Muscle of leg (tissue), 11 donors: ENCODE measurements around the gene SGCG. TPM values are rescaled to one million over a fixed set of nuclear protein-coding genes. Genes with fewer than 3 reads are reported as not detected.
A peak's percentile ranks its signal among the peaks of the same experiment; 100 is the strongest.

Experiments used
- DNase-seq: peaks from one replicate; pipeline ENCODE4 v3.0.0; 2013
- H3K27ac ChIP-seq: one replicate; pipeline ENCODE4 v1.5.1; 2013; ENCODE audit warnings: mild to moderate bottlenecking, low read length, control low read depth
- H3K27me3 ChIP-seq: one replicate; pipeline ENCODE4 v1.6.1; 2013; ENCODE audit warnings: low read length; ENCODE audit not compliant: control insufficient read depth, insufficient read depth
- H3K36me3 ChIP-seq: one replicate; pipeline ENCODE4 v1.6.1; 2013; ENCODE audit warnings: low read length; ENCODE audit not compliant: control insufficient read depth, insufficient read depth
- H3K4me1 ChIP-seq: one replicate; pipeline ENCODE4 v1.6.1; 2013; ENCODE audit warnings: low read length; ENCODE audit not compliant: control insufficient read depth, insufficient read depth
- H3K4me3 ChIP-seq: one replicate; pipeline ENCODE4 v1.5.1; 2013; ENCODE audit warnings: low read length, control low read depth
- H3K9me3 ChIP-seq: replicated peaks from 2 replicates; pipeline ENCODE4 v1.6.1; 2013; ENCODE audit warnings: low read depth, low read length; ENCODE audit not compliant: control insufficient read depth
- WGBS: methylation state at CpG from one replicate; pipeline ENCODE4 v1.1.5; 2013; ENCODE audit warnings: missing lambda C conversion rate; ENCODE audit not compliant: insufficient coverage; 5-methylcytosine and 5-hydroxymethylcytosine counted together
- polyA plus RNA-seq, 8 donors: library from polyadenylated mRNA; unstranded; fragments of 120-200 nt; gene quantifications; one replicate each; pipeline versions ENCODE4 v1.2.1 to v1.2.3, GENCODE V29; 2013; ENCODE audit warnings: inconsistent platforms in 1 of 8, low replicate concordance in 1 of 8; ENCODE audit not compliant: insufficient read length in 8 of 8, insufficient read depth in 1 of 8
- total RNA-seq: library from RNA; stranded (reverse); fragments of 120-200 nt; gene quantifications from one replicate; pipeline ENCODE4 v1.2.4, GENCODE V29; 2013

The SGCG gene
- total and polyA plus RNA-seq, 9 donors, result 39.7 to 68.0 (median 52.5) TPM

DNA sequence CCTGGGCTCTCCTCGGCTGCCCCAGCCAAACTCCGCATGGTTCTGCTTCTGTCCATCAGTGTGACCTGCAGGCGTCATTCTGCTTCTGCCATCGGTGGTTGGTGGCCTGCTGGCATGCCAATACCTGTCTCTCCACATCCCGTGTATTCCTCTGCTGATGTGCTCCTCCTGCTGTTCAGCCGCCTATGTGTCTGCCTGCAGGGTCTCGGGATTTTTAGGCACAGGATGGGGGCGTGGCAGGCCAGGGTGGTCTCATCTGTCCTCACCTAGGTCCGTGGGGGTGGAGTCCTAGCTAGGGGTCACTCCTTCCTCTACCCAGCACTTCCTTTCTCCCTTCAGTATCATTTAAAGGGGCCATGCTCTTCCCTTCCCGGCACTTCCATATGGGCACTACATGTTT lies 33.0 kb upstream of the SGCG start:
- Histone ChIP-seq H3K4me1 (no peaks in the 10 kb centered on the region), H3K27ac (no peak overlapping the region), H3K4me3 (no peak overlapping the region), H3K36me3 (no peaks in the 10 kb centered on the region), H3K9me3 (no peaks in the 10 kb centered on the region), H3K27me3 (no peaks in the 10 kb centered on the region)
- no peak for DNase-seq
- 61% methylated on average over 9 of the region's 10 CpGs for WGBS

DNA sequence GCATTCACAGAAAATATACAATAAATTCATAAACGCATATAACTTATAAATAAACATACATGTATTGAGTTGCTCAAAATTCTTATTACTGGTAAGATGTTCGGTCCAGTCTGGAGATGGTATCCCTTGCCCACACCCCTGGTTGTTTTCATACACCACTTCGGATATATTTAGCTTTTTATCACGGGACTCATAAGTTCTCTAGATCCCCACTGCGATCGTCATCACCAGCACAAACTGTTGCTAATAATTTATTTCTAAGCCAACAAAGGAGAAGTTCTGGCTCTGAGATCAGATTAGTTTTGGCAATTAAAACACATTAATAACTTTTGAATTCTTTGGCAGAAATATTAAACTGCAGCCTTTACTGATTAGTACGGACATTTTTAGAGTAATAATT lies 23.0 kb upstream of the SGCG start:
- 70% methylated on average over 2 of the region's 7 CpGs for WGBS
- Histone ChIP-seq H3K4me3 (no peak overlapping the region), H3K4me1 (peaks cover 8% of the 10 kb centered on the region), H3K9me3 (no peaks in the 10 kb centered on the region), H3K36me3 (no peaks in the 10 kb centered on the region), H3K27ac (no peak overlapping the region), H3K27me3 (peaks cover 19% of the 10 kb centered on the region)
- DNase-seq, result no peak

DNA sequence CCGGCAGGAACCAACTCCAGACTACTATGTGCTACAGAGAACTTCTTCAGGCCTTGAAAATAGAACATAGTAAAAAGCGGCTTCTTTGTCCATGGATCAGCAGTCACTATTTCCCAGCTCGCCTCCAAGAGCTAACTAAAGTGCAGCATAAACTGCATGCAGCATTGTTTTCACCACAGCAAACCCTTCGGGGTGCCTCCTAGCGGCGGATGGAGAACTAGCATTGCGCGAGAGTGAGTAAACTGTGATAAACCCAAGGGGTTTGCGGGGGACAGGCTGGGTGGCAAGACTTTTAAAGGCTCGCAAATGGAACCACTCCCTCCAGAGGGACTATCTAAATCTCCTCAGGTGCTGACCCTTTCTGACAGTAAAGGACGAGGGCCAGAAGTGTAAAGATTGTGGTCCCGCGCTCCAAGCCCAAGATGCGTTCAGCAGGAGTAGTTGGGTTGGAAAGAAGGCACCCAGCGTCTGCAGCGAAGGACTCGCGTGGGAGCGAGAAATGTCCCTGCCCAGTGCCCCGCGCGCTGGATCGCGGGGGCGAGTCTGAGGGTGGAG lies 21.5 kb upstream of the SGCG start:
- Histone ChIP-seq H3K4me1 (peaks cover 8% of the 10 kb centered on the region), H3K4me3 (peak overlapping the region; percentile 47), H3K36me3 (no peaks in the 10 kb centered on the region), H3K27ac (no peak overlapping the region), H3K27me3 (peaks cover 19% of the 10 kb centered on the region), H3K9me3 (no peaks in the 10 kb centered on the region)
- 9% methylated on average over 21 of the region's 25 CpGs for WGBS
- peak; percentile 54 for DNase-seq

DNA sequence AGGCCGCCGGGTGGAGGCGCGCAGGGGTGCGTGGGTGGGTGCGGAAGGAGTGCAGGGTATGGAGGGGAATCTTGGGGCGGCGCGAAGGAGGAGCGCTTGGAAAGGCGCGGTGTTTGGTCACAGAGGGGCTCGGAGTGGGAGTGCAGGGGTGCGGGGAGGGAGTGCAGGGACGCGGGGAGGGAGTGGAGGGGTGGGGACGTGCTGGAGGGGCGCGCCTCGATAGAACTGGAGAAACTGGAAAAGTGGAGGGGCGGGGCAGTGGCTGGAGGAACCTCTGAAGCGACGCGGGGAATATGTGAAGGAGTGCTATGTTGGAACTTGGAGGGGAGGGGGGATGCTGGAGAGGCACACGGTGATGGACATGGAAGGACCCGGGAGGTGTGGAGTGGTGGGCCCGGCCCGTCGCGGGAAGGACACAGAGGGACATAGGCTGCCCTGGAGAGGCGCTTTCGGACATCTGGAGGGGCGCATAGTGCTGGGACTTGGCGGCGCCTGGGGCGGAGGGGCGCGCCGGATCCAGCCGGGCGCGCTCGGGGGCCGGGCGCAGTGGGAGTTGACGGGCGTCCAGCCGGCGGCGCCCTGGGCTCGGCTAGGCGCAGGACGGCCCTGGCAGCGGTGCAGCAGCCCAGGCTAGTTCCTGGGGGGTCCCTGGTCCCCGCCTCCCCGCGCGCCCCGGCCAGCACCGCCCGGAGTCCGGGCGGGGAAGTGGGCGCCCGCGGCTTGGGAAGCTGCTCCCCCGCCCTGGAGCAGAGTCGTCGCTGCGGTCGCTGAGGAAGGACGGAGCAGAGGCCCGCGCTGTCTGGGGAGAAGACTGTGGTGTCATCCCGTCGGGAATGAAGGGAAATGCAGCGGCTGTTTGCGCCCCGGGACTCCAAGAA lies 20.8 kb upstream of the SGCG start:
- Histone ChIP-seq H3K27ac (no peak overlapping the region), H3K4me1 (peaks cover 8% of the 10 kb centered on the region), H3K4me3 (peak overlapping the region; percentile 47), H3K27me3 (peaks cover 19% of the 10 kb centered on the region), H3K36me3 (no peaks in the 10 kb centered on the region), H3K9me3 (no peaks in the 10 kb centered on the region)
- peak; percentile 17 for DNase-seq
- WGBS, result under 1% methylated on average over 79 of the region's 79 CpGs

DNA sequence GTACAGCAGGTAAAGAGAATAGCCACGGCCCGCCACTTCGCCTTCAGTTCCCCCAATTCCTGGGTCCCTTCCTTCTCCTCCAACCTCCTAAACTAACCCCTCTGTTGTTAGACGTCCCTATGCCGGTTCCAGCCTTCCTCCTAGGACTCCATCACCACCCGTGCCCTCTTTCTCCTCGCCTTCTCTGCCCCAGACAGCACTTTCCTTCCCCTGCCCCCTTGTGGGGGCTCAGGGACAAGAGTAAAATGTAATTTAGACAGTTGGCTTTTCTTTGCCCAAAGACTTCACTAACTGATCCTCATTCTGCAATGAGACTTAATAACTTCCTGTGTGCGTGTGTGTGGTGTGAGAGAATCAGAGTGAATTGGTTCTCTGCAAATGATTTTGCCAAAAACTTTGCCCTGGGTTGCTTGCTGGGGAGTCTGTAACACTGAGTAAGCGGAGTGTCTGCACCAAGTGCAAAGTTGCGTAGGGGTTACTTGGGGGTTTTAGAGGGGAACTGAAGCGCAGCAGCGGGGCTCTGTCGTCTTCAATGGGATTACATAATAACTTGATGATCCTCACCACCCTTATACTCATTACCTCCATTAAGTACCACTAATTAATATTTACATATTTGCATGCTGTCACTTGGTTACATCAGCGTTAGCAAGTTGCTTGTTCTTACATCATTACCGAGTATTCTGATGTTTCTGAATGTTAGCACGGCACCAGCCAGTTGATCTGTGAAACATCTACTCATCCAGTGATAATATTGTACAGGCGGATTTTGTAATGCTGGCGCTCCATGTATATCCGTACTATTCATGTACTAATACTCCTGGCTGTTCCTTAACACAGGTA lies 19.9 kb upstream of the SGCG start:
- H3K4me3 ChIP-seq, result no peak overlapping the region
- peak; percentile 28 for DNase-seq
- WGBS, result 17% methylated on average over 8 of the region's 19 CpGs
- no peak overlapping the region for H3K27ac ChIP-seq
- no peaks in the 10 kb centered on the region for H3K9me3 ChIP-seq
- peaks cover 8% of the 10 kb centered on the region for H3K4me1 ChIP-seq
- H3K27me3 ChIP-seq, result peaks cover 19% of the 10 kb centered on the region
- H3K36me3 ChIP-seq, result no peaks in the 10 kb centered on the region

DNA sequence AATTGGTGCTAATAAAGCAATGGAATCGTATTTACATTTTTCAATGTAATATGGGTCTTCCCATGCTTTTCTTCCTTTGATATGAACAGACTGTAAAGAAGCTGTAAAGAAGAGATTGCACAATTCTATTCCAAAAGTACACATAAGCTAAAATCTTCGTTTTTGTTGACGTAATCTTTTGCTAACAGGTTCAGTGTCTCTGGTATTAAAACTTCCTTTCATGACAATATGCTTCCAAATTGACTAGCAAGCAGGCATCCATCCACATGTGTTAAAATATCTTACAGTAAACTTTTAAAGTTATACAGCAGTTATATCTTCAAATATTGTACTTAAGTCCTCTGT lies 19.3 kb upstream of the SGCG start:
- Histone ChIP-seq H3K4me3 (no peak overlapping the region), H3K9me3 (no peaks in the 10 kb centered on the region), H3K36me3 (no peaks in the 10 kb centered on the region), H3K27ac (no peak overlapping the region), H3K27me3 (peaks cover 19% of the 10 kb centered on the region), H3K4me1 (peaks cover 8% of the 10 kb centered on the region)
- no CpG with 5 or more reads among the region's 3 CpGs for WGBS
- DNase-seq, result no peak

DNA sequence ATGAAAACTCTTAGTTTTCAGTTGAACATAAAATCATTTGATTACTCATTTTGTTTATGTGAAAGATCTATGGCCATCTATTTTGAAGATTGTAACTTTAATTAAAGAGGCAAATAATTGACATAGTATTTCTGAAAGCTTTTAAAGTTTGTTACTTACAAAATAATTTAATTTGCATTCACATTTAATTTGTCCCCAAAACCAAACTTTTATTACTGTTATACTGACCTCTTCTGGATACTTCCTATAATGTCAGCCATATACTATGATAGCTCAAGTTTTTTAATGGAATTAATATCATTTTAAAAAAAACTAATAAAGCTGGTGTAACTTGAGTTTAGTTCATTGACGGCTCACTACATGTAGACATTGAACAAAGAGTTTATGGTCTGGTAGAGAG lies 4.9 kb upstream of the SGCG start:
- no CpG with 5 or more reads among the region's 1 CpG for WGBS
- Histone ChIP-seq H3K4me3 (no peak overlapping the region), H3K27ac (no peak overlapping the region), H3K36me3 (no peaks in the 10 kb centered on the region), H3K4me1 (no peaks in the 10 kb centered on the region), H3K27me3 (no peaks in the 10 kb centered on the region), H3K9me3 (no peaks in the 10 kb centered on the region)
- no peak for DNase-seq

DNA sequence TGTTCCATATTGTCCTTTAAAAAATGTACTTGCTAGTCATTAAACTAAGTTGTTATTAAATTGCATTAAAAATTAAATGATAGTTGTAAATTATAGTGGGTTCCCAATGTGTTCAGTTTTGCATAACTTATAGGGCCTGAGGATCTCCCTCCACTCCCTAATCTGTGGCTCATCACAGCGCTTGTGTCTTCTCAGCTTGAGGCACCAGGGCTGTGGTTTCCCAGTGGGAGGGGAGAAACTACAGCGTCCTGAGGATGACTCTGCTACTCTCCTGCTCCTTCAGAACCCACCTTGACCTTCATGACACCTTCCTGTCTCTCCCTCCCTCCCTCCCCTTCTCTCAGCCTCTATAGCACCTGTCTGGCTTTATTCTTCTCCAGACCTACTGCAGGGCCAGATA lies 1.4 kb downstream of the SGCG start:
- Histone ChIP-seq H3K27me3 (no peaks in the 10 kb centered on the region), H3K9me3 (no peaks in the 10 kb centered on the region), H3K4me3 (peak overlapping the region; percentile 32), H3K27ac (peak overlapping the region; percentile 62), H3K4me1 (no peaks in the 10 kb centered on the region), H3K36me3 (no peaks in the 10 kb centered on the region)
- no CpG with 5 or more reads among the region's 2 CpGs for WGBS
- DNase-seq, result no peak

DNA sequence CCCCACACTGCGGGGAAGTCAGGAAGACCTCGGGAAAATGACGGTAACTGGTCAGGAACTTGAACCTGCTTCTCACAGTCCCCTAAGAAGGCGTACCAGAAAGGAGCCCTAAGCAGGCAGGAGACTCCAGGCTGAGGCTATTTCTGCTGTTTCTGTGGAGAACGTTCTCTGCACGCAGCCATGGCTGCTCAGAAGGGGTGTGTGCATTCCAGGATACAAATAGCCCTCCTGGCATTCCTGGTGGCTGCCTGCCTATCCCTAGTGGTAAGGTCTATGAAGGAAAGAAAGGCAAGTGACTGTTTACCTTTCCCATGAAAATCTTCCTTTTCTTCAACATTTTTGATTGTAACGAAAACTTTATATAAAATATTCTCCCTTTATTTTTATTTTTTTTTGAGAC lies 2.5 kb downstream of the SGCG start:
- 67% methylated on average over 3 of the region's 7 CpGs for WGBS
- peak; percentile 39 for DNase-seq
- Histone ChIP-seq H3K4me3 (no peak overlapping the region), H3K27me3 (no peaks in the 10 kb centered on the region), H3K4me1 (no peaks in the 10 kb centered on the region), H3K9me3 (no peaks in the 10 kb centered on the region), H3K27ac (peak overlapping the region; percentile 62), H3K36me3 (no peaks in the 10 kb centered on the region)

DNA sequence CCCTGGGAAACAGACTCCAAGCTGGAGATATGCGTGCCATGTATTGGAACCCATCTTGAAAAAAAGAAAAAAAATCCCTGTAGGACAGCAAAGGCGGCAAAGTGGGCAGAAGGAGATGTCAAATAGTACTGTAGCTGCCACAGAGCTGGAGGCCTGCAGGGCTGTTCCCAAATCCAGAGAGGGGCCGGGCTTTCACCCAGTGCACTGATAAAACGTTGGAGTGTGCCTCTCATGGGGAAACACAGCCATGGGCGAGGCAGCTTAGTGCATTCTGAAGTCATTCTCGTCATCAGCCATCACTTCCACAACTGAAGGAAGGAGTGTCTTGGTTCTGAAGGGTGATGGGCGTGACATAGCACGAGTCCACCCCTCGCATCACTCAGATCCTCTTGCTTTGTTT lies 4.8 kb downstream of the SGCG start:
- H3K27ac ChIP-seq, result no peak overlapping the region
- no peaks in the 10 kb centered on the region for H3K36me3 ChIP-seq
- 100% methylated on average over 3 of the region's 9 CpGs for WGBS
- H3K9me3 ChIP-seq, result no peaks in the 10 kb centered on the region
- no peaks in the 10 kb centered on the region for H3K27me3 ChIP-seq
- H3K4me3 ChIP-seq, result no peak overlapping the region
- no peaks in the 10 kb centered on the region for H3K4me1 ChIP-seq
- no peak for DNase-seq
